Liver (tissue), 9 donors: ENCODE data around the gene CC2D2A. TPM values are rescaled to one million over a fixed set of nuclear protein-coding genes. Genes with fewer than 3 reads are reported as not detected.

Experiments used
- DNase-seq: peaks from one replicate; pipeline ENCODE4 v3.0.0-alpha.2; 2017; ENCODE audit warnings: low spot score
- H3K27ac ChIP-seq, 2 donors: one replicate each; pipeline ENCODE4 v1.7.0; 2013; ENCODE audit warnings: inconsistent platforms in 2 of 2, low read length in 2 of 2, control low read depth in 1 of 2, low read depth in 1 of 2, mild to moderate bottlenecking in 1 of 2
- H3K27me3 ChIP-seq, 4 donors: one replicate each; pipeline versions ENCODE4 v1.6.1 to v1.7.0; 2013; ENCODE audit warnings: low read length in 3 of 4, inconsistent platforms in 1 of 4, mild to moderate bottlenecking in 1 of 4, moderate library complexity in 1 of 4; ENCODE audit not compliant: control insufficient read depth in 4 of 4, insufficient read depth in 4 of 4
- H3K36me3 ChIP-seq, 4 donors: one replicate each; pipeline versions ENCODE4 v1.6.1 to v1.7.0; 2013; ENCODE audit warnings: low read length in 3 of 4, mild to moderate bottlenecking in 3 of 4, low read depth in 1 of 4, moderate library complexity in 1 of 4; ENCODE audit not compliant: control insufficient read depth in 4 of 4, insufficient read depth in 3 of 4
- H3K4me1 ChIP-seq, 4 donors: one replicate each; pipeline versions ENCODE4 v1.6.1 to v1.7.0; 2013; ENCODE audit warnings: low read length in 3 of 4, mild to moderate bottlenecking in 3 of 4, moderate library complexity in 1 of 4; ENCODE audit not compliant: control insufficient read depth in 4 of 4, insufficient read depth in 4 of 4
- H3K4me3 ChIP-seq, 3 donors: one replicate each; pipeline versions ENCODE4 v1.6.1 to v1.7.0; 2013; ENCODE audit warnings: low read length in 3 of 3, control low read depth in 1 of 3, low read depth in 1 of 3, mild to moderate bottlenecking in 1 of 3
- H3K9ac ChIP-seq, 2 donors: one replicate each; pipeline ENCODE4 v1.7.0; 2013; ENCODE audit warnings: low read length in 2 of 2, mild to moderate bottlenecking in 2 of 2, moderate library complexity in 2 of 2, control low read depth in 1 of 2, low read depth in 1 of 2
- H3K9me3 ChIP-seq, 4 donors: one replicate each; pipeline versions ENCODE4 v1.6.1 to v1.7.0; 2013; ENCODE audit warnings: low read length in 3 of 4; ENCODE audit not compliant: control insufficient read depth in 4 of 4
- EGR1 ChIP-seq, 2 donors: IDR thresholded peaks; 2 replicates each; pipeline ENCODE4 v1.6.1; 2016 to 2018; ENCODE audit warnings: antibody characterized with exemption in 2 of 2, low read depth in 2 of 2
- FOXA1 ChIP-seq: IDR thresholded peaks from 2 replicates; pipeline ENCODE4 v1.6.1; 2016; ENCODE audit warnings: antibody characterized with exemption
- FOXA2 ChIP-seq: IDR thresholded peaks from 2 replicates; pipeline ENCODE4 v1.6.1; 2016; ENCODE audit warnings: antibody characterized with exemption
- GABPA ChIP-seq, 2 donors: IDR thresholded peaks in 1 of 2; conservative IDR thresholded peaks in 1 of 2; 2 replicates each; pipeline ENCODE4 v1.6.1; 2016; ENCODE audit warnings: antibody characterized with exemption in 2 of 2, mild to moderate bottlenecking in 1 of 2, moderate library complexity in 1 of 2
- HNF4A ChIP-seq, 2 donors: conservative IDR thresholded peaks; 2 replicates each; pipeline ENCODE4 v1.6.1; 2016; ENCODE audit warnings: antibody characterized with exemption in 2 of 2, mild to moderate bottlenecking in 2 of 2
- HNF4G ChIP-seq: IDR thresholded peaks from 2 replicates; pipeline ENCODE4 v1.6.1; 2016; ENCODE audit warnings: antibody characterized with exemption
- JUND ChIP-seq, 2 donors: IDR thresholded peaks; 2 replicates each; pipeline ENCODE4 v1.6.1; 2016; ENCODE audit warnings: antibody characterized with exemption in 2 of 2
- NR2F2 ChIP-seq: IDR thresholded peaks from 2 replicates; pipeline ENCODE4 v1.6.1; 2016; ENCODE audit warnings: antibody characterized with exemption
- RAD21 ChIP-seq, 2 donors: IDR thresholded peaks; 2 replicates each; pipeline ENCODE4 v1.6.1; 2016; ENCODE audit warnings: antibody characterized with exemption in 2 of 2, mild to moderate bottlenecking in 2 of 2
- RXRA ChIP-seq, 2 donors: IDR thresholded peaks; 2 replicates each; pipeline ENCODE4 v1.6.1; 2017 to 2018; ENCODE audit warnings: antibody characterized with exemption in 2 of 2, mild to moderate bottlenecking in 1 of 2
- SP1 ChIP-seq: IDR thresholded peaks from 2 replicates; pipeline ENCODE4 v1.6.1; 2018; ENCODE audit warnings: antibody characterized with exemption, mild to moderate bottlenecking
- TAF1 ChIP-seq: conservative IDR thresholded peaks from 2 replicates; pipeline ENCODE4 v1.6.1; 2016; ENCODE audit warnings: antibody characterized with exemption, mild to moderate bottlenecking
- YY1 ChIP-seq: IDR thresholded peaks from 2 replicates; pipeline ENCODE4 v1.6.1; 2016; ENCODE audit warnings: antibody characterized with exemption, mild to moderate bottlenecking
- WGBS: extraction: QIAGEN DNeasy Blood & Tissue Kit; methylation state at CpG from one replicate; pipeline ENCODE4 v1.1.7; 2013; 5-methylcytosine and 5-hydroxymethylcytosine counted together
- polyA plus RNA-seq, 2 donors: library from polyadenylated mRNA; stranded (reverse) in 1 of 2; unstranded in 1 of 2; fragments of 200-250 nt in 1 of 2; fragments of >200 nt in 1 of 2; fragmentation: Nextera tagmentation in 1 of 2; extraction: Ambion mirVana in 1 of 2; gene quantifications; one replicate each; pipeline versions ENCODE4 v1.2.1 to v1.2.3, GENCODE V29; 2013 to 2015
- total RNA-seq, 2 donors: library from RNA; depleted of rRNA; stranded (reverse); fragments of >200 nt; gene quantifications; one replicate each; pipeline ENCODE4 v1.2.3, GENCODE V29; 2014
- TF ChIP-seq, protein P1 (sequence below): fragments of 150-350 bp; IDR thresholded peaks from 2 replicates; pipeline ENCODE4 v1.5.1; 2017; ENCODE audit warnings: improper control_type of control experiment, low read depth, low read length; ENCODE audit not compliant: missing input control
- TF ChIP-seq, protein P2 (sequence below): IDR thresholded peaks from 2 replicates; pipeline ENCODE4 v1.6.1; 2016; ENCODE audit warnings: antibody characterized with exemption
- TF ChIP-seq, protein P3 (sequence below): IDR thresholded peaks from 2 replicates; pipeline ENCODE4 v1.6.1; 2016; ENCODE audit warnings: antibody characterized with exemption, mild to moderate bottlenecking
- TF ChIP-seq, protein P4 (sequence below): IDR thresholded peaks from 2 replicates; pipeline ENCODE4 v1.6.1; 2016; ENCODE audit warnings: antibody characterized with exemption
- donor health status: healthy.
- donor health status: healthy.
- donor health status: healthy.
- donor health status: healthy.
- donor health status: healthy.

The CC2D2A gene
- total and polyA plus RNA-seq, 4 donors = 2.3 to 3.8 (median 2.9) TPM

DNA sequence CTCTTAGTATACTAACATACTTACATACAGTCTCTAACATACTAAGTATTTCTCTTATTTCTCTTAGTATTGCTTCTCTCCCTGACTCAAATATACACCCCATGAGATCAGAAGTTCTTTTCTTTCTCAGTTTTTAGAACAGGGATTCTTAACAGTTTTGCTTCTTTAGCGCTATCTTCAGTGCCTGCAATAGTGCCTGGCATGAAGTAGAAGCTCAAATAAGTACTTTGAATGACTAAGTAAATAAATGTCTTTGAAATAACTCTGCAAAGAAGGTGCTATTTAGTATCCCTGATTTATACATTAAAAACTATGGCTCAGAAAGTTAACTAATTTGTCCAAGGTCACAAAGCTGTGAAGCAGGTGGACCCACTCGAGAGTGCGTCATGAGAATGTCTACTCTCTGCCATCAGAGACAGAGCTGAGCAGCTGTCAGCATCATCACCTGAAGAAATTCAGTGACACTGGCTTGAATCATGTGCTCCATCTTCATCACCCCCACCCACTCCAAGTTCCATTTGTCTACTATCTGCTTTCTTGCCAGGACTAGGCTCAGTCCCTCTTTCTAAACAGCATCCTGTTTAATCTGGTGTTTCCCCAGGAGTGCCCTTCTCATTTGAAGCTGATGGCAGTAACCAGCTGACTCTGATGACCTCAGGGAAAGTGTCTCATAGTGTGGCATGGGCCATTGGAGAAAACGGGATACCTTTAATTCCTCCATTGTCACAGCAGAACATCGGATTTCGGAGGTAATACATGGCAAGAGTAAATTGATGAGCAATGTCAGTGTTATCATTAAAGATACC lies 83.1 kb downstream of the CC2D2A start:
- Histone ChIP-seq H3K27ac (peak overlapping the region; percentile 12 to 70), H3K36me3 (peaks cover 0 to 2% (median 0%) of the 10 kb centered on the region in 4 donors), H3K9me3 (no peaks in the 10 kb centered on the region), H3K9ac (no peak overlapping the region), H3K4me3 (no peak overlapping the region), H3K4me1 (peaks cover 1 to 21% (median 14%) of the 10 kb centered on the region in 4 donors), H3K27me3 (no peaks in the 10 kb centered on the region)
- 80% methylated on average over 6 of the region's 6 CpGs for WGBS
- no peak for TF ChIP-seq GABPA (IDR thresholded peaks at IDR 0.05 in 1 of 2, conservative IDR thresholded peaks at IDR 0.05 in 1 of 2)
- no peak for TF ChIP-seq HNF4A (conservative IDR thresholded peaks at IDR 0.05)
- no peak for TF ChIP-seq FOXA1
- TF ChIP-seq HNF4G = no peak
- TF ChIP-seq, protein P1, sequence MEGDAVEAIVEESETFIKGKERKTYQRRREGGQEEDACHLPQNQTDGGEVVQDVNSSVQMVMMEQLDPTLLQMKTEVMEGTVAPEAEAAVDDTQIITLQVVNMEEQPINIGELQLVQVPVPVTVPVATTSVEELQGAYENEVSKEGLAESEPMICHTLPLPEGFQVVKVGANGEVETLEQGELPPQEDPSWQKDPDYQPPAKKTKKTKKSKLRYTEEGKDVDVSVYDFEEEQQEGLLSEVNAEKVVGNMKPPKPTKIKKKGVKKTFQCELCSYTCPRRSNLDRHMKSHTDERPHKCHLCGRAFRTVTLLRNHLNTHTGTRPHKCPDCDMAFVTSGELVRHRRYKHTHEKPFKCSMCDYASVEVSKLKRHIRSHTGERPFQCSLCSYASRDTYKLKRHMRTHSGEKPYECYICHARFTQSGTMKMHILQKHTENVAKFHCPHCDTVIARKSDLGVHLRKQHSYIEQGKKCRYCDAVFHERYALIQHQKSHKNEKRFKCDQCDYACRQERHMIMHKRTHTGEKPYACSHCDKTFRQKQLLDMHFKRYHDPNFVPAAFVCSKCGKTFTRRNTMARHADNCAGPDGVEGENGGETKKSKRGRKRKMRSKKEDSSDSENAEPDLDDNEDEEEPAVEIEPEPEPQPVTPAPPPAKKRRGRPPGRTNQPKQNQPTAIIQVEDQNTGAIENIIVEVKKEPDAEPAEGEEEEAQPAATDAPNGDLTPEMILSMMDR = no peak
- no peak for TF ChIP-seq RXRA (IDR thresholded peaks at IDR 0.05)
- TF ChIP-seq, protein P2, sequence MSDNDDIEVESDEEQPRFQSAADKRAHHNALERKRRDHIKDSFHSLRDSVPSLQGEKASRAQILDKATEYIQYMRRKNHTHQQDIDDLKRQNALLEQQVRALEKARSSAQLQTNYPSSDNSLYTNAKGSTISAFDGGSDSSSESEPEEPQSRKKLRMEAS = no peak
- TF ChIP-seq SP1 = no peak
- TF ChIP-seq RAD21 (IDR thresholded peaks at IDR 0.05) = no peak
- no peak for TF ChIP-seq NR2F2
- TF ChIP-seq TAF1 = no peak
- TF ChIP-seq EGR1 (IDR thresholded peaks at IDR 0.05; ENCODE audit: low read depth in 2 of 2) = no peak
- no peak for TF ChIP-seq JUND (IDR thresholded peaks at IDR 0.05)
- TF ChIP-seq, protein P3, sequence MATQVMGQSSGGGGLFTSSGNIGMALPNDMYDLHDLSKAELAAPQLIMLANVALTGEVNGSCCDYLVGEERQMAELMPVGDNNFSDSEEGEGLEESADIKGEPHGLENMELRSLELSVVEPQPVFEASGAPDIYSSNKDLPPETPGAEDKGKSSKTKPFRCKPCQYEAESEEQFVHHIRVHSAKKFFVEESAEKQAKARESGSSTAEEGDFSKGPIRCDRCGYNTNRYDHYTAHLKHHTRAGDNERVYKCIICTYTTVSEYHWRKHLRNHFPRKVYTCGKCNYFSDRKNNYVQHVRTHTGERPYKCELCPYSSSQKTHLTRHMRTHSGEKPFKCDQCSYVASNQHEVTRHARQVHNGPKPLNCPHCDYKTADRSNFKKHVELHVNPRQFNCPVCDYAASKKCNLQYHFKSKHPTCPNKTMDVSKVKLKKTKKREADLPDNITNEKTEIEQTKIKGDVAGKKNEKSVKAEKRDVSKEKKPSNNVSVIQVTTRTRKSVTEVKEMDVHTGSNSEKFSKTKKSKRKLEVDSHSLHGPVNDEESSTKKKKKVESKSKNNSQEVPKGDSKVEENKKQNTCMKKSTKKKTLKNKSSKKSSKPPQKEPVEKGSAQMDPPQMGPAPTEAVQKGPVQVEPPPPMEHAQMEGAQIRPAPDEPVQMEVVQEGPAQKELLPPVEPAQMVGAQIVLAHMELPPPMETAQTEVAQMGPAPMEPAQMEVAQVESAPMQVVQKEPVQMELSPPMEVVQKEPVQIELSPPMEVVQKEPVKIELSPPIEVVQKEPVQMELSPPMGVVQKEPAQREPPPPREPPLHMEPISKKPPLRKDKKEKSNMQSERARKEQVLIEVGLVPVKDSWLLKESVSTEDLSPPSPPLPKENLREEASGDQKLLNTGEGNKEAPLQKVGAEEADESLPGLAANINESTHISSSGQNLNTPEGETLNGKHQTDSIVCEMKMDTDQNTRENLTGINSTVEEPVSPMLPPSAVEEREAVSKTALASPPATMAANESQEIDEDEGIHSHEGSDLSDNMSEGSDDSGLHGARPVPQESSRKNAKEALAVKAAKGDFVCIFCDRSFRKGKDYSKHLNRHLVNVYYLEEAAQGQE = no peak
- no peak for TF ChIP-seq YY1
- no peak for TF ChIP-seq FOXA2
- TF ChIP-seq, protein P4, sequence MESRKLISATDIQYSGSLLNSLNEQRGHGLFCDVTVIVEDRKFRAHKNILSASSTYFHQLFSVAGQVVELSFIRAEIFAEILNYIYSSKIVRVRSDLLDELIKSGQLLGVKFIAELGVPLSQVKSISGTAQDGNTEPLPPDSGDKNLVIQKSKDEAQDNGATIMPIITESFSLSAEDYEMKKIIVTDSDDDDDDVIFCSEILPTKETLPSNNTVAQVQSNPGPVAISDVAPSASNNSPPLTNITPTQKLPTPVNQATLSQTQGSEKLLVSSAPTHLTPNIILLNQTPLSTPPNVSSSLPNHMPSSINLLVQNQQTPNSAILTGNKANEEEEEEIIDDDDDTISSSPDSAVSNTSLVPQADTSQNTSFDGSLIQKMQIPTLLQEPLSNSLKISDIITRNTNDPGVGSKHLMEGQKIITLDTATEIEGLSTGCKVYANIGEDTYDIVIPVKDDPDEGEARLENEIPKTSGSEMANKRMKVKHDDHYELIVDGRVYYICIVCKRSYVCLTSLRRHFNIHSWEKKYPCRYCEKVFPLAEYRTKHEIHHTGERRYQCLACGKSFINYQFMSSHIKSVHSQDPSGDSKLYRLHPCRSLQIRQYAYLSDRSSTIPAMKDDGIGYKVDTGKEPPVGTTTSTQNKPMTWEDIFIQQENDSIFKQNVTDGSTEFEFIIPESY = no peak
- no peak for DNase-seq
